NCI-H2171 (cell line): ENCODE results near the gene TMEM163.

Experiments used
- DNase-seq: peaks from one replicate; lab custom pipeline; 2025; lab: John Stamatoyannopoulos, UW

TMEM163 gene

DNA sequence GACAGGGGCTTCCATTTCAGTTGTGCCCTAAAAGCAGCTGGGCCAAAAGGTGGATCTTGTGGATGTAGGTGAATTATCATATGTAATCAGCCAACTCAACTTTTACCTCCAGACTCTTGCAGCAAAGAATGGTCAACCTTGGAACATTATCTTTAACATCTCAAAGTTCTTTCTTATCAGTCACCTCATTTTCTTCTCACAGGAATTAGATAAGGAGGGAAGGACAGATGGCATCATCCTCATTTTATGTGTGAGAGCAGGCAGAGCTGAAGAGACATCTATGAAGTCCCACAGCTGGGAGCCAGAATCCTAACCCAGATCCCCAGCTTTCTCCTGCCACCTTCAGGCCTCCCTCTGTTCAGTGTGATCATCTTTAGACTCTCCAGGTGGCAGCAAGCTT lies 282.9 kb downstream of the TMEM163 start:
- DNase-seq: no peak

- no peak for DNase-seq
Measured at GRCh38 chr2:134435505-134435904, 283.3 kb downstream of the TMEM163 start.

GRCh38 chr2:134433979-134434378 lies 284.8 kb downstream of the TMEM163 start:
- DNase-seq: no peak

DNA sequence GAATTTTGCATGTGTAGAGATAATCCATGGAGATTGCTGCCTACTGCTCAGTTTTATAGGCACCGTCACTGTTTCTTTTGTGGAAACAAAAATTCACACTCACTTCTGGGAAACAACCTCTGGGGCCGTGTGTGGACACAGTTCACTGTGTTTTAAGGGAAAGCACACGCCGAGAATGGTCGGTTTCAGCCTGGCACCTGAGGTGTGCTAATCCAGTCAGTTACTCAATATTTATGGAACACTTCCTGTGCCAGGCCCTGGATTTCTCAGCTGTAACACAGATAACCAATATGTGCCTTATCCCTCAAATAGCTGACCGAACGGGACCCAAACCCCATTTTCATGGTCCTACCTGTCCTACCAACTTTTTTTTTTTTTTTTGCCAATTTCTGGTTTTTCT lies 285.3 kb downstream of the TMEM163 start:
- DNase-seq: no peak

- no peak for DNase-seq
Measured at GRCh38 chr2:134432435-134432883, 286.3 kb downstream of the TMEM163 start.

- DNase-seq: no peak
Measured at GRCh38 chr2:134431838-134432434, 286.9 kb downstream of the TMEM163 start.

DNA sequence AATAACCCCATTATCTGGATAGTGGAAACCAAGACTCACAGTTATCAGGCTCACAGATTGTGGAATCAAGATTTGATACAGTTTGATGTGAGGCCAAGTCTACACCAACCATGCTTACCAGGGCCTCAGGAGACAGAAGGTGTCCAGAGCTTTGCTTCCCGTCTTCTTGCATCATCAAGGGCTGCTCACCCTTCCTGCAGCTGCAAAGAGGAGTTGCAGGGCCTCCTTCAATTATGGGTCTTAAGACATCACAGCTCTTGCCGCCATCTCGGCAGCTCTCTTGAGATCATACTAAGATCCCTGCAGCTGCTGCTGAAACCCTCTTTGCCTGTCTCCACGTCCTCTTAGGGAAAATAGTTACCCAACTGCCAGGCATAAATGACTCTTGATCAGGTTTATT lies 288.9 kb downstream of the TMEM163 start:
- peak; percentile 25 for DNase-seq

DNA sequence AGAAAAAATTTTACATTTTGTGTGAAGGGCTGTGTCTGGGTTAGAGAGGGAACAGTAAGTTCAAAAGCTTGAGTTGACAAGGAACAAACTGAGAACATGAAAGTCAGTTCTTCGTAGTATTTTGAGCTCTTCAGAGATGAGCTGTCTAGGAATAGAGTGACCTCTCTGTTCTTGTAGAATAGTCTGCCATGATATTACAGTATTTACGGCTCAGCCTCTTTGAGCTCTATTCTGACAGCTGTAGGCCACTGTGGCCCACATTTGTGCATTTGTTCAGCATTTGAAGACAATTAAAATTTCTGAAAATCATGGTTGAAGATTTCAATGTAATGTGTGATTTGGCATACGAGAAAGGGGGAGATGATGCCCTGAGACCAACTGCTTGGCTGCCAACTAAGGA lies 292.1 kb downstream of the TMEM163 start:
- DNase-seq: no peak

DNA sequence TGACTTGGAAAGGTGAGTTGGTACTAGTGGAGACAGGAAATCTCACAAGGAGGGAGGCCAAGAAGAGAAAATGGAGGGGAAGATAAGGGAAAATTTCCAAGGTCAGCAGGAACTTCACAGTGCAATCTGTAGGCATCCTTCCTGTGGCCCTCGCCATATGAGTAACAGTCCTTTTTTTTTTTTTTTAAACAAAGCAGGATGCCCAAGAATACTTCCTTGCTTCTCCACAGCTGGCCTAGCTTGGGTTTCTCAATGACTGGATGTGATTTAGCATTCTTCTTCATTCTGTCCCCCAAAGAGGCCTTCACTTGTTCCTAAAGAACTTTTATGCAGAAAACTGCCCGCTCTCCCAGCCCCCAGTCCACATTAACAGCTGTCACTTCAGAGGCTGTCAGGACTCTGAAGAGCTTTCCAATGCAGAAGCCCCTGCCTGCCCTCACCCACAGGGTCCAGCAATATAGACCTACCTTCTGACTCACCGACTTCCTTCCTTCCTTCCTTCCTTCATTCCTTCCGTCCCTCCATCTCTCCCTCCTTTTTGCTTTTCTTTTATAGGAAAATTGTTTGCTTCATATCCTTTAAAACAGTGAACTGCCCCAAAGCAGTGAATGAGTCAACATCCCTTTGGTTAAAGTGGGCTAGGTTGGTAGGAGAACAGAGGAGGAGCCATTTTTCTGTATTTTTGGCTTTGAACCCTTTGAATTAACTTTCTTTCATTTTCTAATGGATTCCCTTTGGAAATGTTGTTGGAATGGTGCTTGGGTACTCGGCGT lies 292.9 kb downstream of the TMEM163 start:
- DNase-seq: no peak

- DNase-seq: no peak
Measured at GRCh38 chr2:134421556-134422328, 297.1 kb downstream of the TMEM163 start.

DNA sequence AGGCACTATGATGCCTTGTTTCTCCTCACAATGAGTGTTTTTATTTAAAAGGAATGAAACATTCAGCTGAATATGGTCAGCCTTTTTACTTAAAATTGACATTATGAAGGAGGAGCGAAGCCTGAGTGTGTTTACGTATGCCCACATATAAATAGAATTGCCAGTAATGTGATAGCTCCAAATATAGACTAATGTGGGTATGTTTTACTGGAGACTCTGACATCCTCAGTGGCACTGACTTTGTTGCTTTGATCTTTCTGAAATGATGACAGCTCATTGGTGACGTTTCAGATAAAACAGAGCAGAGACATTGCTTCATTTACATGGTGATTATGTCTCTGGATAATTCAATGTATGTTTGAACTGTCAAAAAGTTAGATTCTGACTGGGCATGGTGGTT lies 297.9 kb downstream of the TMEM163 start:
- DNase-seq: no peak

DNA sequence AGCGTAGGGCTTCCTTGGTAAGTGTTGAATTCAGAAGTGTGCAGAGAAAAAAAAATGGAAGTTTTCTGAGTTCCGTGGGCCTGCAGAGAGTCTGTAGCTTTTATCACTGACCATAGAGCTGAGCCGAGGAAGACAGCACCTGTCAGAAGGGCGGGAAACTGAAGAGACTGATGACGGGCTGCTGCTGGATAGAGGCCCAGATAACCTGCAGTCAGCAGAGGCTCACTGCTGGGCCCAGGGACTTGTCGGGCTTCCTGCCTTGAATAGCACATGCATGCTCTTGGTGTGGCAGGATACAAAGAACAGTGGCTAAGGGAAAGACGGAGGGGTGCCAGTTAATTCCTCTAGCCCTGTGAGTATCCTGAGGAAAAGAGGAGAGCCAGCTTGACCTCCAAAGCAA lies 298.5 kb downstream of the TMEM163 start:
- DNase-seq: no peak

DNA sequence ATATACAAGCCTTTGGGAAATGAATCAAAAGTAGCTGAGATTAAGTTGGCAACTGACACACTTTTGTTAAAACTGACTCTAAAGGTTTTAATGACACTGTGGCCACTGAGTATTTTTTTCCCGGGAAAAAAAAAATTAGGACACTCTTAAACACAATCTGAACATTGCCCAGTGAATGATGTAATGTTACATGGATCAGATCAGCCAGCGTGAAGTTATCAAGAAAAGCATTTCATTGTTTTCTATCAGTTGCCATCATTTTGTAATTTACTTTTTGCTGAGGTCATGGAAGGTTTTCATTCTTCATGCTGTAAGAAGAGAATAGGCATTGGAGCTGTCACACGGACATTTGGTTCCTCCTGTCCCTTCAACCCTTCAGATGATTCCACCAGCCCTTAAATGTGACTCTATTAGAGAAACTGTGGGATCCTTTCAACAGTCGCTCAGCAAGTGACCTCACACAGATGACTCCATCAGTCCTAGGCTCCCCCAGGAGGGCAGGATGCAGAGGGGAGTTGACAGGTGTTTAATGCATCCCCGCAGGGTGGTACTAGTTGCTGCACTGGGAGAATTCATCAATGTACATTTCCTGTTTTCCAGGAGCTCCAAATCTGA lies 300.7 kb downstream of the TMEM163 start:
- DNase-seq: no peak

- no peak for DNase-seq
Measured at GRCh38 chr2:134416637-134417036, 302.2 kb downstream of the TMEM163 start.

GRCh38 chr2:134416018-134416417 lies 302.8 kb downstream of the TMEM163 start:
- DNase-seq: no peak

DNA sequence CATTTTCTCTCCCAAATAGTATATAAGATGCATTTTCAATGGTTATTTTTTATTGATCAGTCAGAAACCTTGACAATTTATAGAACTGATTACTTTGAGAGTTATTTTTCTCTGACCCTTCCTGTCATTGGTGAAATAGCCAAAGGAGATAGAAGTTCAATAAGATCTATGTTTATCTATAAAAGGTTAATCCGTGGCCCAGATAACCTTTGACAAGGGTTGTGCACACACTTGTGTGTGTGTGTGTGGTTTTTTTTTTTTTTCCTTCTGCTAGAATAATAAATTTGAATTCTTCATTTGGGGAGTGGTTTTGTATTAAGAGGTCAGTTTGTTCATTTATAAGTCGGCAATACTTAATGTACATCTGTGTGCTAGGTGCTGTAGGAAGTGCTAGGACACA lies 304.9 kb downstream of the TMEM163 start:
- no peak for DNase-seq

DNA sequence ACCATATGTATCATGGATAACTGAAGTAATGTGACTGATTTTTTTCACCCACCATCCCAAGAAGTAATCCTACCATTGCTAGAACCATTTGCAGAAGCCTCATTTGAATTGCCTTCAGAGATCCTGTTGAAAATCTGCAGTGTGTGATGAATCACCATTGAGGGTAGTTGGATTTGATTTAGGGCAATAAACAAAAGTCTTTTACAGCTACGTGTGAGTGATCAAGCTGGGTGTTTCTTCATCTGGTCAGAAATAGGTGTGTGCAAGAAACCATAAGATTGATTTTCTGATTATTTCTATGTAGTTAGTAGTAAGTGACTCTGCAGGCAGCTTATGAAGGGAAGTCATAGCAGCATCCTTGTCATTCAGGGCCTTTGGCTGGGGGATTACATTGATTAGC lies 305.4 kb downstream of the TMEM163 start:
- no peak for DNase-seq

DNA sequence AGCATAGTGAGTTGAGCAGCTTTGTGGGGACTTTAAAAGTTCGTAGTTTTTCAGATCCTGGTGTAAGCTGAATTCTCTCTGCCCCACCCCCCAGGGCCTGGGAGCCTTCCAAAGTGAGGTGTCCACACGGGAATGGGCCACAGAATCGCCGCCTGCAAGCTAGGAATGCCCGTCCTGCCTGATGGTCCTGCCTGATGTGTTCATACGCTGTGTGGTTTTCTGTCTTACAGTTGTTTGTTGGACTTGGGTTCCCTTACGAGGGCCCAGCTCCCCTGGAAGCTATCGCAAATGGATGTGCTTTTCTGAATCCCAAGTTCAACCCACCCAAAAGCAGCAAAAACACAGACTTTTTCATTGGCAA lies 306.2 kb downstream of the TMEM163 start:
- no peak for DNase-seq

- DNase-seq: peak; percentile 81
Measured at GRCh38 chr2:134411828-134412638, 306.8 kb downstream of the TMEM163 start.

DNA sequence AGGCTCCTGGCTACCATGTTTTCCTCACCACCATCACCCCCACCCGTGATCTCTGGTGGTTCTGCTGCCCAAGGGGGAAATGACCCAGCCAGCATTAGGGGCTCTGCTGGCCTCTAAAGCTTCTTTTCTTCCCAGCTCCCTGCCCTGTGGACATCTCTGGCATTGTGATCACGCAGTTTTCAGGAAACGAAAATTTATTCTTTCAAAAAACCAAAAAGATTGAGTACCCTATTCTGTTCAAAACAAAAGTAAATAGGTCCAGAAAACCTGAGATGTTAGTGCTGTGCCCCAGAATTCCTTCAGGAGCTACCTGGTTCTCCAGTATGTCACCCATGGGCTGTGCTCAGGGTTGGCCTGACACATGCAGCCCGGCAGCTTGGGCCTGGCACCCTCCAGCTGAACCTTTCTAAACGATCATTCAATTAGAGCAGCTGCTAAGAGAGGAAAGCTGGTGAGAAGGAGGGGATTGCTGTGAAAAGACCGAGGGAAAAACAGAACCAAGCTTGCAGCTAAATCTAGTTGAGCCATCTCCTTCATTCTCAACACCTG lies 307.4 kb downstream of the TMEM163 start:
- no peak for DNase-seq

- no peak for DNase-seq
Measured at GRCh38 chr2:134410831-134411231, 308.0 kb downstream of the TMEM163 start.
